ENCODE measurements around the gene FGF6. TPM values are rescaled to one million over a fixed set of nuclear protein-coding genes. Genes with fewer than 3 reads are reported as not detected.

FGF6 gene
- total and polyA plus RNA-seq, 2 experiments from 2014 or later: not detected

DNA sequence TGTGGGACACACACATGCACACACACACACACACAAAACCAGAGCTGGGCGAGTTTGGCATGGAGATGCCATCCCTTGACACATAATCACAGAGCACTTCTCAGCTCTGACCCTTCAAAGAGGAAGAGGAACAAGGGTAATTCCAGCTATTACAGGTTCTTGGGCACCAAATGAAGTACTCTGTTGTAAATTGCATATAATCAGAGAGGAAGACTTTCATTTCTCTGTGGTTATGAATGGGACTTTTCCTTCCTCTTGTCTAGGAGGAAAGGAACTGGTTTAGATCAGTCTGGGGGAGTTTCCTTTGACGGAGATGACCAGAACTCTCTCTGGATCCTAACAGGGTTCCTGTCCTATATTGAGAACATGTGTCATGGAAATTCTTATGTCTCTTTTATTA, 26.4 kb upstream of the FGF6 start (continued):
- TF ChIP-seq, protein P1, sequence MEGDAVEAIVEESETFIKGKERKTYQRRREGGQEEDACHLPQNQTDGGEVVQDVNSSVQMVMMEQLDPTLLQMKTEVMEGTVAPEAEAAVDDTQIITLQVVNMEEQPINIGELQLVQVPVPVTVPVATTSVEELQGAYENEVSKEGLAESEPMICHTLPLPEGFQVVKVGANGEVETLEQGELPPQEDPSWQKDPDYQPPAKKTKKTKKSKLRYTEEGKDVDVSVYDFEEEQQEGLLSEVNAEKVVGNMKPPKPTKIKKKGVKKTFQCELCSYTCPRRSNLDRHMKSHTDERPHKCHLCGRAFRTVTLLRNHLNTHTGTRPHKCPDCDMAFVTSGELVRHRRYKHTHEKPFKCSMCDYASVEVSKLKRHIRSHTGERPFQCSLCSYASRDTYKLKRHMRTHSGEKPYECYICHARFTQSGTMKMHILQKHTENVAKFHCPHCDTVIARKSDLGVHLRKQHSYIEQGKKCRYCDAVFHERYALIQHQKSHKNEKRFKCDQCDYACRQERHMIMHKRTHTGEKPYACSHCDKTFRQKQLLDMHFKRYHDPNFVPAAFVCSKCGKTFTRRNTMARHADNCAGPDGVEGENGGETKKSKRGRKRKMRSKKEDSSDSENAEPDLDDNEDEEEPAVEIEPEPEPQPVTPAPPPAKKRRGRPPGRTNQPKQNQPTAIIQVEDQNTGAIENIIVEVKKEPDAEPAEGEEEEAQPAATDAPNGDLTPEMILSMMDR (conservative IDR thresholded peaks at IDR 0.05; ENCODE audit: low read depth in 2 of 2): no peak
- TF ChIP-seq POLR2AphosphoS5 (IDR thresholded peaks at IDR 0.05; ENCODE audit: low read depth) (no peak), EZH2 (IDR thresholded peaks at IDR 0.05; ENCODE audit: low read depth, unreplicated experiment) (no peak), EZH2phosphoT487 (IDR thresholded peaks at IDR 0.05; ENCODE audit: unreplicated experiment) (no peak), ZNF114 (CRISPR knock-in tag; IDR thresholded peaks at IDR 0.05) (no peak)

DNA sequence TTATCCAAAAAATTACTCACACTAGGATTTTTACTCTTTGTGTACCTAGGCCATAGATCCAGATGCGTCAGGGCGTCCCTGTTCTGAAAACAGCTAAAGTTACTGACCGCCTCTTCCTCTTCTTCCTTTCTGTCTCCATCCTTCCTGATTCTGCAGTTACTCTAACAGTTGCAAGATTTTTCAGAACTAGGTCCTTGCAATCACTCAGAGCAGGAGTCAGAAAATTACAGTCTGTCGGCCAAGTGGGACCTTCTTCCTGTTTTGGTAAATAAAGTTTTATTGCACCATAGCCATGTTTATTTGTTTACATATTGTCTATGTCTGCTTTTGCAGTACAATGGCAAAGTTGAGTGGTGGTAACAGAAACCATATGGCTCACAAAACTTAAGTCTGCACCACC, 25.6 kb upstream of the FGF6 start:
- DNase-seq (ENCODE audit: low spot score) (no peak), ATAC-seq (no peak)
- no peaks in the 10 kb centered on the region for H3K4me1 ChIP-seq (ENCODE audit: insufficient read depth)
- no peaks in the 10 kb centered on the region for H3K36me3 Mint-ChIP-seq (ENCODE audit: low read depth)
- no peak overlapping the region for H3K27ac ChIP-seq (ENCODE audit: low read depth)
- TF ChIP-seq, protein P2, sequence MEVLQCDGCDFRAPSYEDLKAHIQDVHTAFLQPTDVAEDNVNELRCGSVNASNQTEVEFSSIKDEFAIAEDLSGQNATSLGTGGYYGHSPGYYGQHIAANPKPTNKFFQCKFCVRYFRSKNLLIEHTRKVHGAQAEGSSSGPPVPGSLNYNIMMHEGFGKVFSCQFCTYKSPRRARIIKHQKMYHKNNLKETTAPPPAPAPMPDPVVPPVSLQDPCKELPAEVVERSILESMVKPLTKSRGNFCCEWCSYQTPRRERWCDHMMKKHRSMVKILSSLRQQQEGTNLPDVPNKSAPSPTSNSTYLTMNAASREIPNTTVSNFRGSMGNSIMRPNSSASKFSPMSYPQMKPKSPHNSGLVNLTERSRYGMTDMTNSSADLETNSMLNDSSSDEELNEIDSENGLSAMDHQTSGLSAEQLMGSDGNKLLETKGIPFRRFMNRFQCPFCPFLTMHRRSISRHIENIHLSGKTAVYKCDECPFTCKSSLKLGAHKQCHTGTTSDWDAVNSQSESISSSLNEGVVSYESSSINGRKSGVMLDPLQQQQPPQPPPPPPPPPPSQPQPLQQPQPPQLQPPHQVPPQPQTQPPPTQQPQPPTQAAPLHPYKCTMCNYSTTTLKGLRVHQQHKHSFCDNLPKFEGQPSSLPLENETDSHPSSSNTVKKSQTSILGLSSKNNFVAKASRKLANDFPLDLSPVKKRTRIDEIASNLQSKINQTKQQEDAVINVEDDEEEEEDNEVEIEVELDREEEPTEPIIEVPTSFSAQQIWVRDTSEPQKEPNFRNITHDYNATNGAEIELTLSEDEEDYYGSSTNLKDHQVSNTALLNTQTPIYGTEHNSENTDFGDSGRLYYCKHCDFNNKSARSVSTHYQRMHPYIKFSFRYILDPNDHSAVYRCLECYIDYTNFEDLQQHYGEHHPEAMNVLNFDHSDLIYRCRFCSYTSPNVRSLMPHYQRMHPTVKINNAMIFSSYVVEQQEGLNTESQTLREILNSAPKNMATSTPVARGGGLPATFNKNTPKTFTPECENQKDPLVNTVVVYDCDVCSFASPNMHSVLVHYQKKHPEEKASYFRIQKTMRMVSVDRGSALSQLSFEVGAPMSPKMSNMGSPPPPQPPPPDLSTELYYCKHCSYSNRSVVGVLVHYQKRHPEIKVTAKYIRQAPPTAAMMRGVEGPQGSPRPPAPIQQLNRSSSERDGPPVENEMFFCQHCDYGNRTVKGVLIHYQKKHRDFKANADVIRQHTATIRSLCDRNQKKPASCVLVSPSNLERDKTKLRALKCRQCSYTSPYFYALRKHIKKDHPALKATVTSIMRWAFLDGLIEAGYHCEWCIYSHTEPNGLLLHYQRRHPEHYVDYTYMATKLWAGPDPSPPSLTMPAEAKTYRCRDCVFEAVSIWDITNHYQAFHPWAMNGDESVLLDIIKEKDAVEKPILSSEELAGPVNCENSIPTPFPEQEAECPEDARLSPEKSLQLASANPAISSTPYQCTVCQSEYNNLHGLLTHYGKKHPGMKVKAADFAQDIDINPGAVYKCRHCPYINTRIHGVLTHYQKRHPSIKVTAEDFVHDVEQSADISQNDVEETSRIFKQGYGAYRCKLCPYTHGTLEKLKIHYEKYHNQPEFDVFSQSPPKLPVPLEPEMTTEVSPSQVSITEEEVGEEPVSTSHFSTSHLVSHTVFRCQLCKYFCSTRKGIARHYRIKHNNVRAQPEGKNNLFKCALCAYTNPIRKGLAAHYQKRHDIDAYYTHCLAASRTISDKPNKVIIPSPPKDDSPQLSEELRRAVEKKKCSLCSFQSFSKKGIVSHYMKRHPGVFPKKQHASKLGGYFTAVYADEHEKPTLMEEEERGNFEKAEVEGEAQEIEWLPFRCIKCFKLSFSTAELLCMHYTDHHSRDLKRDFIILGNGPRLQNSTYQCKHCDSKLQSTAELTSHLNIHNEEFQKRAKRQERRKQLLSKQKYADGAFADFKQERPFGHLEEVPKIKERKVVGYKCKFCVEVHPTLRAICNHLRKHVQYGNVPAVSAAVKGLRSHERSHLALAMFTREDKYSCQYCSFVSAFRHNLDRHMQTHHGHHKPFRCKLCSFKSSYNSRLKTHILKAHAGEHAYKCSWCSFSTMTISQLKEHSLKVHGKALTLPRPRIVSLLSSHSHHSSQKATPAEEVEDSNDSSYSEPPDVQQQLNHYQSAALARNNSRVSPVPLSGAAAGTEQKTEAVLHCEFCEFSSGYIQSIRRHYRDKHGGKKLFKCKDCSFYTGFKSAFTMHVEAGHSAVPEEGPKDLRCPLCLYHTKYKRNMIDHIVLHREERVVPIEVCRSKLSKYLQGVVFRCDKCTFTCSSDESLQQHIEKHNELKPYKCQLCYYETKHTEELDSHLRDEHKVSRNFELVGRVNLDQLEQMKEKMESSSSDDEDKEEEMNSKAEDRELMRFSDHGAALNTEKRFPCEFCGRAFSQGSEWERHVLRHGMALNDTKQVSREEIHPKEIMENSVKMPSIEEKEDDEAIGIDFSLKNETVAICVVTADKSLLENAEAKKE (CRISPR knock-in tag; IDR thresholded peaks at IDR 0.05): no peak
- TF ChIP-seq ZNF331 (CRISPR knock-in tag; IDR thresholded peaks at IDR 0.05; ENCODE audit: low read depth) (no peak), EZH2 (IDR thresholded peaks at IDR 0.05; ENCODE audit: low read depth, unreplicated experiment) (no peak), STAT1 (IDR thresholded peaks at IDR 0.05; ENCODE audit: unreplicated experiment) (no peak)
- TF ChIP-seq, protein P3, sequence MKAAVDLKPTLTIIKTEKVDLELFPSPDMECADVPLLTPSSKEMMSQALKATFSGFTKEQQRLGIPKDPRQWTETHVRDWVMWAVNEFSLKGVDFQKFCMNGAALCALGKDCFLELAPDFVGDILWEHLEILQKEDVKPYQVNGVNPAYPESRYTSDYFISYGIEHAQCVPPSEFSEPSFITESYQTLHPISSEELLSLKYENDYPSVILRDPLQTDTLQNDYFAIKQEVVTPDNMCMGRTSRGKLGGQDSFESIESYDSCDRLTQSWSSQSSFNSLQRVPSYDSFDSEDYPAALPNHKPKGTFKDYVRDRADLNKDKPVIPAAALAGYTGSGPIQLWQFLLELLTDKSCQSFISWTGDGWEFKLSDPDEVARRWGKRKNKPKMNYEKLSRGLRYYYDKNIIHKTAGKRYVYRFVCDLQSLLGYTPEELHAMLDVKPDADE (IDR thresholded peaks at IDR 0.05): no peak
- TF ChIP-seq, protein P4, sequence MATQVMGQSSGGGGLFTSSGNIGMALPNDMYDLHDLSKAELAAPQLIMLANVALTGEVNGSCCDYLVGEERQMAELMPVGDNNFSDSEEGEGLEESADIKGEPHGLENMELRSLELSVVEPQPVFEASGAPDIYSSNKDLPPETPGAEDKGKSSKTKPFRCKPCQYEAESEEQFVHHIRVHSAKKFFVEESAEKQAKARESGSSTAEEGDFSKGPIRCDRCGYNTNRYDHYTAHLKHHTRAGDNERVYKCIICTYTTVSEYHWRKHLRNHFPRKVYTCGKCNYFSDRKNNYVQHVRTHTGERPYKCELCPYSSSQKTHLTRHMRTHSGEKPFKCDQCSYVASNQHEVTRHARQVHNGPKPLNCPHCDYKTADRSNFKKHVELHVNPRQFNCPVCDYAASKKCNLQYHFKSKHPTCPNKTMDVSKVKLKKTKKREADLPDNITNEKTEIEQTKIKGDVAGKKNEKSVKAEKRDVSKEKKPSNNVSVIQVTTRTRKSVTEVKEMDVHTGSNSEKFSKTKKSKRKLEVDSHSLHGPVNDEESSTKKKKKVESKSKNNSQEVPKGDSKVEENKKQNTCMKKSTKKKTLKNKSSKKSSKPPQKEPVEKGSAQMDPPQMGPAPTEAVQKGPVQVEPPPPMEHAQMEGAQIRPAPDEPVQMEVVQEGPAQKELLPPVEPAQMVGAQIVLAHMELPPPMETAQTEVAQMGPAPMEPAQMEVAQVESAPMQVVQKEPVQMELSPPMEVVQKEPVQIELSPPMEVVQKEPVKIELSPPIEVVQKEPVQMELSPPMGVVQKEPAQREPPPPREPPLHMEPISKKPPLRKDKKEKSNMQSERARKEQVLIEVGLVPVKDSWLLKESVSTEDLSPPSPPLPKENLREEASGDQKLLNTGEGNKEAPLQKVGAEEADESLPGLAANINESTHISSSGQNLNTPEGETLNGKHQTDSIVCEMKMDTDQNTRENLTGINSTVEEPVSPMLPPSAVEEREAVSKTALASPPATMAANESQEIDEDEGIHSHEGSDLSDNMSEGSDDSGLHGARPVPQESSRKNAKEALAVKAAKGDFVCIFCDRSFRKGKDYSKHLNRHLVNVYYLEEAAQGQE (IDR thresholded peaks at IDR 0.05; ENCODE audit: unreplicated experiment): no peak
- TF ChIP-seq, protein P1 (conservative IDR thresholded peaks at IDR 0.05; ENCODE audit: low read depth in 2 of 2): no peak
- no peaks in the 10 kb centered on the region for H3F3A ChIP-seq (replicated peaks; ENCODE audit: low read depth)
- no peaks in the 10 kb centered on the region for H3K36me3 ChIP-seq (ENCODE audit: insufficient read depth)
- H3K27me3 Mint-ChIP-seq (ENCODE audit: insufficient read depth, low read depth, poor library complexity): no peaks in the 10 kb centered on the region
- no peaks in the 10 kb centered on the region for H3K79me2 ChIP-seq (replicated peaks; ENCODE audit: insufficient read depth)
- no peaks in the 10 kb centered on the region for H3K27me3 ChIP-seq (ENCODE audit: insufficient read depth)
- no peak overlapping the region for H3K4me2 ChIP-seq
- no peaks in the 10 kb centered on the region for H4K20me1 ChIP-seq (replicated peaks; ENCODE audit: insufficient read depth)
- H3K4me3 Mint-ChIP-seq: no peak overlapping the region
- H3K27ac Mint-ChIP-seq: no peak overlapping the region
- no peak overlapping the region for H3K4me3 ChIP-seq
- H2AFZ ChIP-seq: peak overlapping the region; percentile 50; the same call in 1 of the 2 replicates
- H3K9me3 Mint-ChIP-seq: no peaks in the 10 kb centered on the region
- H3K4me1 Mint-ChIP-seq: no peaks in the 10 kb centered on the region
- 0 out of 2 replicates have a peak, but pooled peaks cover 5% of the 10 kb centered on the region for H3K9me2 ChIP-seq (ENCODE audit: insufficient read depth)

Data from GM23338 (cell line).